NCI-H2081 (cell line): ENCODE measurements around the gene SLC38A3.
"Not testable (repeated sequence)": the region's sequence is repeated elsewhere in the genome, so short reads cannot be mapped to it uniquely, and the experiment has no call there.

Experiments used
- DNase-seq, 2 experiments: peaks; one replicate each; lab custom pipeline; 2025; lab: John Stamatoyannopoulos, UW

Gene SLC38A3

GRCh38 chr3:50250514-50250913 is 45.4 kb downstream of the SLC38A3 start:
- DNase-seq: no peak

GRCh38 chr3:50251220-50251619 is 46.1 kb downstream of the SLC38A3 start:
- DNase-seq: no peak

- DNase-seq: no peak
Observed at GRCh38 chr3:50254577-50255250, 49.6 kb downstream of the SLC38A3 start.

- peak in 1 of 2 experiments; percentile 60 for DNase-seq
Observed at GRCh38 chr3:50255251-50255615, 50.2 kb downstream of the SLC38A3 start.

- DNase-seq: peak in 1 of 2 experiments; percentile 22
Observed at GRCh38 chr3:50256978-50257890, 52.2 kb downstream of the SLC38A3 start.

GRCh38 chr3:50258029-50258680 is 53.1 kb downstream of the SLC38A3 start:
- DNase-seq: no peak

- no peak for DNase-seq
Observed at GRCh38 chr3:50258979-50259378, 53.9 kb downstream of the SLC38A3 start.

- no peak for DNase-seq
Observed at GRCh38 chr3:50259432-50260026, 54.5 kb downstream of the SLC38A3 start.

- peak; percentile 75 to 77 for DNase-seq
Observed at GRCh38 chr3:50260027-50260941, 55.2 kb downstream of the SLC38A3 start.

GRCh38 chr3:50260942-50261441 is 55.9 kb downstream of the SLC38A3 start:
- DNase-seq: no peak

- DNase-seq: no peak
Observed at GRCh38 chr3:50261505-50261904, 56.4 kb downstream of the SLC38A3 start.

GRCh38 chr3:50262200-50262599 is 57.1 kb downstream of the SLC38A3 start:
- not testable (repeated sequence) for DNase-seq

GRCh38 chr3:50262778-50263177 is 57.7 kb downstream of the SLC38A3 start:
- DNase-seq: no peak

GRCh38 chr3:50263478-50264382 is 58.7 kb downstream of the SLC38A3 start:
- no peak for DNase-seq

GRCh38 chr3:50264383-50264963 is 59.4 kb downstream of the SLC38A3 start:
- no peak for DNase-seq

- DNase-seq: no peak
Observed at GRCh38 chr3:50264964-50265485, 60.0 kb downstream of the SLC38A3 start.

- no peak for DNase-seq
Observed at GRCh38 chr3:50265571-50265970, 60.5 kb downstream of the SLC38A3 start.

GRCh38 chr3:50266017-50266416 is 60.9 kb downstream of the SLC38A3 start:
- no peak for DNase-seq

- no peak for DNase-seq
Observed at GRCh38 chr3:50266836-50267235, 61.8 kb downstream of the SLC38A3 start.
